Jurkat, Clone E6-1 (cell line): ENCODE measurements around the gene ITGA8.
A peak's percentile ranks its signal among the peaks of the same experiment; 100 is the strongest.
"Not testable (repeated sequence)": the region's sequence is repeated elsewhere in the genome, so short reads cannot be mapped to it uniquely, and the experiment has no call there.

Source experiments
- DNase-seq: peaks from one replicate; pipeline ENCODE4 v3.0.0-alpha.2; 2011; ENCODE audit warnings: low read depth, low spot score
- H3K4me3 ChIP-seq: 2 replicates; pipeline ENCODE4 v1.5.1; 2011; ENCODE audit warnings: mild to moderate bottlenecking, low read length, control low read depth, moderate library complexity

The ITGA8 gene

GRCh38 chr10:15585303-15585715 lies 134.4 kb downstream of the ITGA8 start:
- peak; percentile 34 for DNase-seq

GRCh38 chr10:15582972-15583371 lies 136.8 kb downstream of the ITGA8 start:
- not testable (repeated sequence) for DNase-seq

More at GRCh38 chr10:15585303-15585715, 134.4 kb downstream of the ITGA8 start:
- no peak overlapping the region for H3K4me3 ChIP-seq

DNA sequence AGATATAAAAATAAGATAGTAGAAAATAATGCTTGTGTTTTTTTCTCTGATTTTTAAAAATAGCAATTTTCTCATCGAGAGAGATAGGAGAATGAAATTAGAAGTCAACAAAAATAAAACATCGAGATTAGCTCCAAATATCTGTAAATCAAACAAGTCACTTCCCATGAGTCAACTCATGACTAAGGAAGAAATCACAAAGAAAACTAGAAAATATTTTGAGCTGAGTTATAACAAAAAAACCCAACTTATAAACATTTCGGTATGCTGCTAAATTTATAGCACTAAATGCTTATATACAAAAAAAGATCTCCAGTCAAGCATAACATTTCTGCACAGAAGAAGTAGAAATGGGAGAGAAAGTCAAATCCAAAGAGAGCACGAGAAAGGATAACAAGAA lies 140.1 kb downstream of the ITGA8 start:
- DNase-seq: no peak
- no peak overlapping the region for H3K4me3 ChIP-seq

More at GRCh38 chr10:15582972-15583371, 136.8 kb downstream of the ITGA8 start:
- not testable (repeated sequence) for H3K4me3 ChIP-seq

- H3K4me3 ChIP-seq: no peak overlapping the region
- DNase-seq: no peak
These were observed 147.1 kb downstream of the ITGA8 start for GRCh38 chr10:15572531-15573045.

DNA sequence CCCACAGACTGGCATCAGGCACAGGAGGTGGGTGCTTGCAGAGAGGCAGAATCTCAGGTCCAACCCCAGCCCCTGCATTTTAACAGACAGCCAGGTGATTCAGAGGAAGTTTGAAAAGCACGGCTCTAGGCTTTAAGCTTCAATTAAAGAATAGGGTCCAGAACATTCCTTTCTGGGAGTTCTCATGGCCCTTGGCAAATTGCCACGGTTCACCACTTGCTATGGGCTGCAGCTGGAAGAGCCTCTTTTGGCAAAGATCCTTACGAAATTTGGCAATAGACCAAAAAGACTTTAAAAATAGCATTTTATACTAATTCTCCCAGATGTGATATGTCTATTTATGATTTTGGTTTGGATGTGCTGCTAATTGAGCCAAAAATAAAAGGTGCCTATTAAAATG lies 148.1 kb downstream of the ITGA8 start:
- DNase-seq: no peak
- H3K4me3 ChIP-seq: no peak overlapping the region

GRCh38 chr10:15570738-15571339 lies 148.9 kb downstream of the ITGA8 start:
- no peak for DNase-seq
- H3K4me3 ChIP-seq: no peak overlapping the region

DNA sequence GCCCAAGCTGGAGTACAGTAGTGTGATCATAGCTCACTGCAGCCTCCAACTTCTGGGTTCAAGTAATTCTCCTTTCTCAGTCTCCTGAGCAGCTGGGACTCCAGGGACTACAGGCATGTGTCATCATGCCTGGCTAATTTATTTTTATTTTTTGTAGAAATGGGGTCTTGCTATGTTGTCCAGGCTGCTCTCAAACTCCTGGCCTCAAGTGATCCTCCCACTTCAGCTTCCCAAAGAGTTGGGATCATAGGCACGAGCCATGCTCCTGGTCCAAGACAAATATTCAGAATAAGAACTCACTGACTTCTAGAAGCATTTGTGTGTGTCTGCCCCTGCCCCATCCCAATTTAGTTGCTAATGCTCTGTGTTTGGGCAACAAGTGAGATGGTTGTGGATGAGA lies 151.8 kb downstream of the ITGA8 start:
- no peak for DNase-seq
- no peak overlapping the region for H3K4me3 ChIP-seq

DNA sequence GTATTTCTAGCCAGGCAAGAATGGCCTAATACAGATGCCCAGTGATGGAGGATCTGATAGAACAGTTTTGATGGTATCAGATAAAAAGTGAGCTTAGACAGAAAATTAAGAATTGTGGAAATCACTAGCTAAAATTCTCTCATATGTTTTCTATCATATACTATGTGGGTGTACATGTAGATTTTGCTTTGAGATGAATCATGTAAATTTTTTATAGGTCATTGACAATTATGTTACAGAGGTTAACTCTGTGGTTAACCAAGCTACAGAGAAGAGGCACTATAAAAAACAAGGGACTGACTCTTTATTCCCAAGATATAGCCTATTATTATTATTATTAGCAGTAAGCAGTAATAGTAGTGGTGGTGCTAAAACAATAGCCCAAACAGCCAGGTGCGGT lies 156.5 kb downstream of the ITGA8 start:
- DNase-seq: no peak
- no peak overlapping the region for H3K4me3 ChIP-seq

GRCh38 chr10:15562578-15562977 lies 157.1 kb downstream of the ITGA8 start:
- DNase-seq: no peak
- H3K4me3 ChIP-seq: no peak overlapping the region

DNA sequence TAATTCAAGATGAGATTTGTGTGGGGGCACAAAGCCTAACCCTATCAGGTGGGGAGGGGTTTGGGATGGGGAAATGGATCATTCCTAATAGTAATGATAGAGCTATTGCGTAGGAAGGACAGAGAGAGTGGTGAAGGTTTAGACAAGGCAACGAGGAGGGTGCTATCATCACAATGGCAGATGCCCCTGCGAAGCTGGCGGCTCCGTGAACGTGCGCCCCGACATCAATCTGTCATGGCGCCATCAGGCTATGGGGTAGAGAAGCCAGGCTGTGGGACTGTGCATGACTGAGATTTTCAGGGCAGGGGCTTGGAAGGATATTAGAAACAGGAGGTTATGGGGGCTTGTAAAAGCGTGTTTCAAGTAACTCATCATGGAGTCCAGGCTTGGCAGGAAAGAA lies 157.6 kb downstream of the ITGA8 start:
- no peak overlapping the region for H3K4me3 ChIP-seq
- DNase-seq: no peak

- no peak for DNase-seq
- no peak overlapping the region for H3K4me3 ChIP-seq
These were observed 161.6 kb downstream of the ITGA8 start for GRCh38 chr10:15558136-15558535.

- DNase-seq, H3K4me3 ChIP-seq: not testable (repeated sequence)
These were observed 162.6 kb downstream of the ITGA8 start for GRCh38 chr10:15557168-15557567.

- no peak for DNase-seq
- no peak overlapping the region for H3K4me3 ChIP-seq
These were observed 168.8 kb downstream of the ITGA8 start for GRCh38 chr10:15550950-15551349.

GRCh38 chr10:15548331-15548730 lies 171.4 kb downstream of the ITGA8 start:
- H3K4me3 ChIP-seq: no peak overlapping the region
- DNase-seq: no peak

- no peak overlapping the region for H3K4me3 ChIP-seq
- DNase-seq: no peak
These were observed 173.1 kb downstream of the ITGA8 start for GRCh38 chr10:15546606-15547005.

- DNase-seq: no peak
- no peak overlapping the region for H3K4me3 ChIP-seq
These were observed 173.8 kb downstream of the ITGA8 start for GRCh38 chr10:15545884-15546283.

- no peak overlapping the region for H3K4me3 ChIP-seq
- DNase-seq: no peak
These were observed 174.5 kb downstream of the ITGA8 start for GRCh38 chr10:15545266-15545665.

DNA sequence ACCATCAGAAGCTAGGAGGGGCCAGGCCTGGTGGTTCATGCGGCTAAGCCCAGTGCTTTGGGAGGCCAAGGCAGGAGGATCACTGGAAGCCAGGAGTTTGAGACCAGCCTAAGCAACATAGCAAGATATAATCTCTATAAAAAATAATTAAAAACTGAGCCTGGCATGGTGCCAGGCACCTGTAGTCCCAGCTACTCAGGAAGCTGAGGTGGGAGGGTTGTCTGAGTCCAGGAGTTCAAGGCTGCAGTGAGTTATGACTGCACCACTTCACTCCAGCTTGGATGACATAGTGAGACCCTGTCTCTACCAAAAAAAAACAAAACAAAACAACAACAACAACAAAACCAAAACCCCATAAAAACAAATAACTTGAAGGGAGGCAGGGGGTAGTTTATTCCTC lies 175.7 kb downstream of the ITGA8 start:
- no peak overlapping the region for H3K4me3 ChIP-seq
- no peak for DNase-seq

DNA sequence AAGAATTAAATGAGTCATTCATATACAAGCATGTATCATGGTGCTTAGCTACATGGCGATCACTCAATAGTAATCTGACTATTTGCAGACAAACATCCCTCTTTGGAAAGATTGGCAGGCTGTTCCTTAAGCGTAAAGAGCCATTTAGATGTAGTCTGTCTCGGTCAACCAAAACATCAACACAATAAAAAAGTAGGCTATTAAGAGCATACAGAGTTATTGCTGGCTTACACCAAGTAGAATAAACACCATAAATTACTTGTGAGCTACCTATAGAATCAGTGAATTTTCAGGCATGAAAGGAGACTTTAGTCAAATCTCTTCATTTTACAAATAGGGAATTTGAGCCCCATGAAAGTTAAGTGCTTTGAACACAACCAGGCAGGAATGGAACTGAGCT lies 176.9 kb downstream of the ITGA8 start:
- H3K4me3 ChIP-seq: no peak overlapping the region
- DNase-seq: no peak

DNA sequence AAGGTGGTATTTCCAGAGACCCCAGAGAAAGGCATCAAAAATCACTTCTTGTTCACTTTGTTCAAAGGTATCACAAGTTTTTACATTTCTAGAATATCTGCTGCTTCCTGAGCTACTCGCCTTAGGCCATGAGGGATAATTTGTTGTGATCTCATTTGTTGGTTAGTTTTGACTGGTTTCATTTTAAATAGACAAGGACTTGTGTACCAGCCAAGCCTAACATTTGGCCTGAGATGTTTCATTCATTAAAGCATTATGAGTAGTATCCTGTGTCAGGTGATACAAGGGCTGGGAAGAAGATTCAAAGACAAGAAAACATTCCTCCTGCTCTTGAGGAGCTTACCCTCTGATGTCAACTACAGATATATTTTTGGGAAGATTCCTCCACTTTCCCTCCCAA lies 178.3 kb downstream of the ITGA8 start:
- H3K4me3 ChIP-seq: no peak overlapping the region
- DNase-seq: no peak

DNA sequence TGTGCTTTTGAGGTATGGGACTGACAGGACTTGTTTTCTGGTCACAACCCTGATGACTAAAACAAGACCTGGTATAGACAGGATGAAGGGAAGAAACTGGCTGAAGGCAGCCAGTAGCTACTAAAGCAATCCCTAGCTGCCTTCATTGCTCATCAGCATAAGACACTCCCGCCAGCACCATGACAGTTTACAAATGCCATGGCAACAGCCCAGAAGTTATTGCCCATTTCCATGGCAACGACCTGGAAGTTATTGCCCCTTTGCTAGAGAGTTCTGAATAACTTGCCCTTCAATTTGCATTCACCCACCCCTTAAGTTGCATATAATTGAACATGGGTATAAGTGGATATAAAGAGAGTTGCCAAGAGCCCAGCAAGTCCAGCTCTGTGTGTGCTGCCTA lies 179.0 kb downstream of the ITGA8 start:
- DNase-seq: no peak
- no peak overlapping the region for H3K4me3 ChIP-seq
